CD4-positive, alpha-beta T cell (primary cell): Measurements from ENCODE around the gene CSDE1. TPM values are rescaled to one million over a fixed set of nuclear protein-coding genes. Genes with fewer than 3 reads are reported as not detected.
"Not testable (repeated sequence)": the region's sequence is repeated elsewhere in the genome, so short reads cannot be mapped to it uniquely, and the experiment has no call there.

Experiments
- ATAC-seq: fragments of 200-7000 bp; cut with Tn5 transposase; one replicate; pipeline ENCODE4 v1.10.0; 2022; ENCODE audit warnings: mild to moderate bottlenecking; ENCODE audit not compliant: poor library complexity
- CTCF ChIA-PET: fragments of 350-600 bp; sonication (Branson Sonifier 250); formaldehyde crosslinking; loops from one replicate; lab custom pipeline; 2021; ENCODE audit warnings: antibody characterized with exemption, inconsistent platforms; lab: Charles Lee
- POLR2A ChIA-PET: fragments of 350-600 bp; sonication (Branson Sonifier 250); formaldehyde crosslinking; loops from one replicate; lab custom pipeline; 2021; ENCODE audit warnings: antibody characterized with exemption, inconsistent platforms; lab: Charles Lee
- DNase-seq, 14 experiments: peaks; one replicate each; pipeline ENCODE4 v3.0.0-alpha.2; 2013 to 2020; ENCODE audit warnings: mixed read lengths in 2 of 14
- H3K27ac ChIP-seq, 2 donors: one replicate each; pipeline versions ENCODE4 v1.5.1 to v1.7.0; 2013; ENCODE audit warnings: low read length in 2 of 2, low read depth in 1 of 2, mild to moderate bottlenecking in 1 of 2
- H3K27me3 ChIP-seq, 2 experiments: 1 replicate in 1 of 2; 2 replicates in 1 of 2; pipeline versions ENCODE4 v1.6.1 to v1.7.0; 2013; ENCODE audit warnings: low read length in 2 of 2, control low read depth in 1 of 2, mild to moderate bottlenecking in 1 of 2, moderate library complexity in 1 of 2; ENCODE audit not compliant: insufficient read depth in 2 of 2, control insufficient read depth in 1 of 2
- H3K36me3 ChIP-seq: one replicate; pipeline ENCODE4 v1.6.1; 2013; ENCODE audit warnings: low read length, control low read depth; ENCODE audit not compliant: insufficient read depth
- H3K4me1 ChIP-seq: one replicate; pipeline ENCODE4 v1.6.1; 2013; ENCODE audit warnings: low read length, control low read depth; ENCODE audit not compliant: insufficient read depth
- H3K4me3 ChIP-seq: one replicate; pipeline ENCODE4 v1.5.1; 2013; ENCODE audit warnings: mild to moderate bottlenecking, low read length, moderate library complexity
- H3K9me3 ChIP-seq, 2 experiments: 1 replicate in 1 of 2; 2 replicates in 1 of 2; pipeline versions ENCODE4 v1.6.1 to v1.7.0; 2013; ENCODE audit warnings: low read length in 2 of 2, mild to moderate bottlenecking in 2 of 2, control low read depth in 1 of 2, moderate library complexity in 1 of 2; ENCODE audit not compliant: control insufficient read depth in 1 of 2, insufficient read depth in 1 of 2
- H3K27ac Mint-ChIP-seq: one replicate; pipeline ENCODE4 v1.8.0; 2020; ENCODE audit warnings: mixed read lengths
- H3K27me3 Mint-ChIP-seq: one replicate; pipeline ENCODE4 v1.8.0; 2021; ENCODE audit warnings: mixed read lengths
- H3K36me3 Mint-ChIP-seq: one replicate; pipeline ENCODE4 v1.8.0; 2021; ENCODE audit warnings: low read depth, mixed read lengths
- H3K4me1 Mint-ChIP-seq: one replicate; pipeline ENCODE4 v1.8.0; 2021; ENCODE audit warnings: low read depth, mixed read lengths
- H3K4me3 Mint-ChIP-seq: one replicate; pipeline ENCODE4 v1.8.0; 2020; ENCODE audit warnings: mild to moderate bottlenecking, mixed read lengths
- H3K9me3 Mint-ChIP-seq: one replicate; pipeline ENCODE4 v1.8.0; 2020; ENCODE audit warnings: mixed read lengths
- CTCF ChIP-seq: fragments of 200-600 bp; IDR thresholded peaks from one replicate; pipeline ENCODE4 v1.8.0; 2022; ENCODE audit warnings: antibody characterized with exemption, mild to moderate bottlenecking
- intact Hi-C, 2 experiments: fragments of 100-400 bp; cut with DNase I in 1 of 2; cut with micrococcal nuclease in 1 of 2; formaldehyde crosslinking; loops; one replicate each; pipeline versions ENCODE4 v1.15.1 to v1.9.0; 2023 to 2025; cut with DNase I, micrococcal nuclease
- total RNA-seq, 174 experiments: library from RNA in 2 of 174; stranded (reverse) in 2 of 174; gene quantifications; one replicate each; pipeline ENCODE4 v1.2.3 and lab custom pipeline; 2021 to 2026

The CSDE1 gene
- total RNA-seq, 2 experiments from 2014 or later = 725 to 731 TPM

- Mint-ChIP-seq H3K4me3 (peak overlapping the region; percentile 99), H3K4me1 (peaks cover 82% of the 10 kb centered on the region), H3K9me3 (peaks cover 2% of the 10 kb centered on the region), H3K27me3 (no peaks in the 10 kb centered on the region), H3K36me3 (peaks cover 49% of the 10 kb centered on the region), H3K27ac (peak overlapping the region; percentile 98)
- Histone ChIP-seq H3K4me3 (peak overlapping the region; percentile 84), H3K36me3 (peaks cover 2% of the 10 kb centered on the region), H3K27me3 (no peaks in the 10 kb centered on the region), H3K4me1 (peaks cover 38% of the 10 kb centered on the region), H3K9me3 (no peaks in the 10 kb centered on the region), H3K27ac (peak overlapping the region; percentile 20 to 42)
- ATAC-seq (no peak), DNase-seq (no peak)
- ChIA-PET CTCF (no interaction called here), POLR2A (interaction anchor here (1.1 to 3.8 kb wide), 4 partner anchors 10 to 39 kb away, joined by 3 to 39 read pairs (median 19); partner anchors contain the start of genes NRAS and SIKE1)
- intact Hi-C loops = loop anchor here (2.0 to 10.0 kb wide), 4 partner anchors 14 to 940 kb away; partner anchors contain the start of genes DENND2C (in 1 of the 2) and RSBN1 (in 1 of the 2)
- no peak for TF ChIP-seq CTCF
Observed at GRCh38 chr1:114755006-114755931, 2.5 kb downstream of the CSDE1 start.

GRCh38 chr1:114753702-114754101 lies 4.1 kb downstream of the CSDE1 start:
- not testable (repeated sequence) for DNase-seq, H3K27ac ChIP-seq, H3K27me3 Mint-ChIP-seq, H3K27me3 ChIP-seq, H3K9me3 ChIP-seq, ATAC-seq, H3K9me3 Mint-ChIP-seq
- POLR2A ChIA-PET = interaction anchor here (1.1 to 1.2 kb wide), 3 partner anchors 27 to 242 kb away, joined by 3 to 8 read pairs (median 3); partner anchors contain the start of genes NRAS, SIKE1 and TRIM33
- peak overlapping the region; percentile 99 for H3K4me3 Mint-ChIP-seq
- peak overlapping the region; percentile 1 for H3K4me3 ChIP-seq
- H3K27ac Mint-ChIP-seq = peak overlapping the region; percentile 98
- H3K4me1 Mint-ChIP-seq = peaks cover 98% of the 10 kb centered on the region
- H3K36me3 ChIP-seq = peaks cover 17% of the 10 kb centered on the region
- H3K4me1 ChIP-seq = peaks cover 38% of the 10 kb centered on the region
- H3K36me3 Mint-ChIP-seq = peaks cover 65% of the 10 kb centered on the region
- intact Hi-C loops = loop anchor here (2.0 to 10.0 kb wide), 3 partner anchors 13 to 939 kb away; partner anchors contain the start of gene RSBN1 (in 1 of the 2)
- CTCF ChIA-PET = interaction anchor here (0.5 to 1.0 kb wide), 2 partner anchors 13 to 242 kb away, joined by 3 read pairs; no protein-coding TSS in a partner anchor

- intact Hi-C loops = loop anchor here in 1 of 2 experiments (10.0 kb wide), 2 partner anchors 312 to 938 kb away; partner anchors contain the start of gene RSBN1
- peak overlapping the region; percentile 98 for H3K27ac Mint-ChIP-seq
- no peaks in the 10 kb centered on the region for H3K9me3 Mint-ChIP-seq
- Histone ChIP-seq H3K4me1 (peaks cover 38% of the 10 kb centered on the region), H3K27me3 (no peaks in the 10 kb centered on the region), H3K4me3 (no peak overlapping the region), H3K36me3 (peaks cover 23% of the 10 kb centered on the region), H3K9me3 (no peaks in the 10 kb centered on the region), H3K27ac (no peak overlapping the region)
- H3K4me1 Mint-ChIP-seq = peaks cover 98% of the 10 kb centered on the region
- ChIA-PET POLR2A (interaction anchor here (1.1 to 1.2 kb wide), 3 partner anchors 27 to 242 kb away, joined by 3 to 8 read pairs (median 3); partner anchors contain the start of genes NRAS, SIKE1 and TRIM33), CTCF (interaction anchor here (0.5 to 1.0 kb wide), 2 partner anchors 12 to 241 kb away, joined by 3 read pairs; no protein-coding TSS in a partner anchor)
- ATAC-seq (no peak), DNase-seq (no peak)
- H3K4me3 Mint-ChIP-seq = peak overlapping the region; percentile 12
- no peak for TF ChIP-seq CTCF
- H3K36me3 Mint-ChIP-seq = peaks cover 71% of the 10 kb centered on the region
- no peaks in the 10 kb centered on the region for H3K27me3 Mint-ChIP-seq
Observed at GRCh38 chr1:114753143-114753542, 4.6 kb downstream of the CSDE1 start.
